CD8-positive, alpha-beta memory T cell (primary cell): ENCODE measurements around the gene PSMC3IP. TPM values are rescaled to one million over a fixed set of nuclear protein-coding genes. Genes with fewer than 3 reads are reported as not detected.
A peak's percentile ranks its signal among the peaks of the same experiment; 100 is the strongest.
"Not testable (repeated sequence)": the region's sequence is repeated elsewhere in the genome, so short reads cannot be mapped to it uniquely, and the experiment has no call there.

Source experiments
- CTCF ChIA-PET: fragments of 350-600 bp; sonication (Branson Sonifier 250); formaldehyde crosslinking; loops from one replicate; lab custom pipeline; 2021; ENCODE audit warnings: antibody characterized with exemption; lab: Charles Lee
- POLR2A ChIA-PET: fragments of 350-600 bp; sonication (Branson Sonifier 250); formaldehyde crosslinking; loops from one replicate; lab custom pipeline; 2021; ENCODE audit warnings: antibody characterized with exemption; lab: Charles Lee
- DNase-seq, 5 donors: peaks; one replicate each; pipeline versions ENCODE4 v3.0.0 to v3.0.0-alpha.2; 2020 to 2022; ENCODE audit warnings: mixed read lengths in 1 of 5
- H3K27ac ChIP-seq: one replicate; pipeline ENCODE4 v1.7.0; 2013; ENCODE audit warnings: low read depth, mild to moderate bottlenecking, low read length, moderate library complexity
- H3K27me3 ChIP-seq: 2 replicates; pipeline ENCODE4 v1.7.0; 2013; ENCODE audit warnings: low read length, mild to moderate bottlenecking; ENCODE audit not compliant: insufficient read depth, poor library complexity, severe bottlenecking
- H3K36me3 ChIP-seq: 2 replicates; pipeline ENCODE4 v1.7.0; 2013; ENCODE audit warnings: mild to moderate bottlenecking, low read length, moderate library complexity; ENCODE audit not compliant: insufficient read depth
- H3K4me1 ChIP-seq: 2 replicates; pipeline ENCODE4 v1.7.0; 2013; ENCODE audit warnings: mild to moderate bottlenecking, low read length, moderate library complexity; ENCODE audit not compliant: insufficient read depth
- H3K4me3 ChIP-seq: 2 replicates; pipeline ENCODE4 v1.7.0; 2013; ENCODE audit warnings: mild to moderate bottlenecking, low read length
- H3K9me3 ChIP-seq: 2 replicates; pipeline ENCODE4 v1.7.0; 2013; ENCODE audit warnings: mild to moderate bottlenecking, low read length
- H3K27ac Mint-ChIP-seq, 8 donors: one replicate each; pipeline ENCODE4 v1.8.0; 2020 to 2021; ENCODE audit warnings: mixed read lengths in 8 of 8, mild to moderate bottlenecking in 6 of 8, inconsistent platforms in 3 of 8, moderate library complexity in 3 of 8
- H3K27me3 Mint-ChIP-seq, 2 donors: one replicate each; pipeline ENCODE4 v1.8.0; 2020 to 2021; ENCODE audit warnings: mixed read lengths in 2 of 2, mild to moderate bottlenecking in 1 of 2, moderate library complexity in 1 of 2
- H3K36me3 Mint-ChIP-seq, 3 donors: one replicate each; pipeline ENCODE4 v1.8.0; 2020 to 2021; ENCODE audit warnings: mixed read lengths in 3 of 3, inconsistent platforms in 1 of 3, mild to moderate bottlenecking in 1 of 3
- H3K4me1 Mint-ChIP-seq, 3 donors: one replicate each; pipeline ENCODE4 v1.8.0; 2020 to 2021; ENCODE audit warnings: mixed read lengths in 3 of 3, inconsistent platforms in 1 of 3, mild to moderate bottlenecking in 1 of 3
- H3K4me3 Mint-ChIP-seq, 7 donors: one replicate each; pipeline ENCODE4 v1.8.0; 2020 to 2021; ENCODE audit warnings: mixed read lengths in 7 of 7, mild to moderate bottlenecking in 6 of 7, moderate library complexity in 4 of 7, inconsistent platforms in 2 of 7
- H3K9me3 Mint-ChIP-seq, 5 donors: one replicate each; pipeline ENCODE4 v1.8.0; 2020 to 2022; ENCODE audit warnings: mixed read lengths in 5 of 5, mild to moderate bottlenecking in 3 of 5, moderate library complexity in 2 of 5, inconsistent platforms in 1 of 5
- polyA plus RNA-seq: library from polyadenylated mRNA; unstranded; fragments of 300-500 nt; fragmentation: Illumina TruSeq; gene quantifications from one replicate; pipeline ENCODE4 v1.2.3, GENCODE V29; 2021
- total RNA-seq, 2 experiments: library from RNA; stranded (reverse); gene quantifications; one replicate each; pipeline ENCODE4 v1.2.3, GENCODE V29; 2021

PSMC3IP gene
- total and polyA plus RNA-seq, 3 experiments from 2014 or later: 0.83 to 36.2 (median 35.9) TPM

DNA sequence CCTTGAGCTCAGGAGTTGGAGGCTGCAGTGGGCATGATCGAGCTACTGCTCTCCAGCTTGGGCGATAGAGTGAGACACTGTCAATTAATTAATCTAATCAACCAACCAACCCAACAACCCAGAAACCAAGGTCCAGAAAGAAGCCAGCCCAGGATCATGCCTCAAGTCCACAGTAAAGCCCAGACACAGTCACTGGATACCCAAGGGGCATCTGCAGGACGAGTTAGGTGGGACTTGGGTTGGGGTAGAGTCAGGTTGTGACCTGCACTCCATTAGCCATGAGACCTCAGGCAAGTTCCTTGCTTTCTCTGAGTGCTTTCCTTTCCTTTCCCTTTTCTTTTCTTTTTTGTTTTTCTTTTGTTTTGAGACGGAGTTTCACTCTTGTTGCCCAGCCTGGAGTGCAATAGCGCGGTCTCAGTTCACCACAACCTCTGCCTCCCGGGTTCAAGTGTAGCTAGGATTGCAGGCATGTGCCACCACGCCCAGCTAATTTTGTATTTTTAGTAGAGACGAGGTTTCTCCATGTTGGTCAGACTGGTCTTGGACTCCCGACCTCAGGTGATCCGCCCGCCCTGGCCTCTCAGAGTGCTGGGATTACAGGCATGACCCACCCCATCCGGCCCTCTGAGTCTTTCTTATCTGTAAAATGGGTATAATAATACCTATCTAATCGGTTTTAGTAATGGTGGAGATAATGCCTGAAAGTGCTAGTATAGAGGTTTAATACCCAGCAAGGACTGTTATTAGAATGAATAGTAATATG is 28.4 kb downstream of the PSMC3IP start:
- peaks cover 10 to 35% (median 14%) of the 10 kb centered on the region in 3 donors for H3K4me1 Mint-ChIP-seq
- H3K27me3 Mint-ChIP-seq: no peaks in the 10 kb centered on the region
- no peak overlapping the region for H3K4me3 ChIP-seq
- H3K4me1 ChIP-seq: peaks cover 5% of the 10 kb centered on the region
- POLR2A ChIA-PET: interaction anchor here (1.1 to 1.6 kb wide), 2 partner anchors 12 to 19 kb away, joined by 3 read pairs; no protein-coding TSS in a partner anchor
- H3K27ac ChIP-seq: no peak overlapping the region
- CTCF ChIA-PET: interaction anchor here (0.7 to 3.1 kb wide), 13 partner anchors 13 to 275 kb away, joined by 3 to 10 read pairs (median 4); partner anchors contain the start of genes BECN1, NAGLU, RETREG3 and TUBG1
- no peak for DNase-seq
- H3K9me3 Mint-ChIP-seq: no peaks in the 10 kb centered on the region
- H3K4me3 Mint-ChIP-seq: peak overlapping the region in 4 of 7 donors; percentile 13 to 62 (median 42)
- H3K36me3 ChIP-seq: no peaks in the 10 kb centered on the region
- peaks cover 0 to 3% (median 0%) of the 10 kb centered on the region in 3 donors for H3K36me3 Mint-ChIP-seq
- H3K9me3 ChIP-seq: no peaks in the 10 kb centered on the region
- no peaks in the 10 kb centered on the region for H3K27me3 ChIP-seq
- no peak overlapping the region for H3K27ac Mint-ChIP-seq

DNA sequence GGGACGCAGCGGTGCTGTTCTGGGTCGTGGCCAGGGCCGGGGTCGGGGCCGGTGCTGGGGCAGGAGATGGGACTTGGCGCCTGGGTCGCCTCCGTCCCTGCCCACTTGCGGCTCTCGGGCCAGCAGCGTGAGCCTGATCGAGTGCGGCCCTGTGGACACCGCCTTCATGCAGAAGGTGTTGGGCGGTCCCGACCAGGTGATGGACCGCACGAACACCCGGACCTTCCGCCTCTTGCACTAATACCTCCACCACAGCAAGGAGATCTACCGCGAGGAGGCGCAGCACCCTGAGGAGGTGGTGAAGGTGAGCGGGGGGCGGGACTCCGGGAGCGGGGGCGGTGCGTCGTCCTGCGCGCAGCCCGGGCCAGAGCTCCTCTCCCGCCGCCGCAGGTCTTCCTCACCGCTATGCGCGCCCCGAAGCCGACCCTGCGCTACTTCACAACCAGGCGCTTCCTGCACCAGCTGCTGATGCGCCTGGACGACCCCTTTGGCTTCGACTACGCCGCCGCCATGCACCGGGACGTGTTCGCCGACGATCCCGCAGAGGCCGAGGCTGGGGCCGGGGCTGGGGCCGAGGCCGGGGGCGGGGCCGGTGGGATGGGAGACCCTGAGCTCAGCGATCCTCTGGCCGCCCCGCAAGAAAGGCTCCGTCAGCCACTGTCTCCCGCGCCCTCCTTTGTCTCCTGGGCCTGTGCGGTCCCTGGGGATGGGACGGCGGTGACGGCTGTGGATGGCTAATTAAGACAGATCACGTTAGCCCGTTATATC is 29.3 kb downstream of the PSMC3IP start:
- no peaks in the 10 kb centered on the region for H3K27me3 Mint-ChIP-seq

DNA sequence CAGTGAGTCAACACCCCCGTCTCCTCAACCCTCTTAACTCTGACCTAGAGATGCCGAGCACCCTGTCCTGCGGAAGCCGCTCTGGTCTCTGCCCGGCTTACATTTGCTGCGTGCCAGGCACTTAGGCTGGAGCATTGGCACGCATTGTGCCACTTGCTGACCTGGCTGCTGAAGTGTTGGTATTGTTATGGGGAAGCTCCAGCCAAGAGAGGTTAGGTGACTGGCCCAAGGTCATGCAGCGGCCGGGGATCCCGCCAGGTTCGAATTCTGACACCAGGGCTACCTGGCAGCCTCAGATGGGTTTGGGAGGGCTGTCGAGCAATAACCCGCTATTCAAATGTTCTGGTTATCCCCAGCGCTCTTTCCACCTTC is 29.8 kb downstream of the PSMC3IP start:
- Mint-ChIP-seq H3K9me3 (no peaks in the 10 kb centered on the region), H3K4me1 (peaks cover 10 to 22% (median 14%) of the 10 kb centered on the region in 3 donors), H3K27me3 (no peaks in the 10 kb centered on the region), H3K36me3 (peaks cover 0 to 5% (median 0%) of the 10 kb centered on the region in 3 donors), H3K4me3 (peak overlapping the region in 1 of 7 donors; percentile 15), H3K27ac (no peak overlapping the region)
- no peak for DNase-seq
- POLR2A ChIA-PET: interaction anchor here (0.7 to 1.6 kb wide), 5 partner anchors 11 to 62 kb away, joined by 3 to 4 read pairs (median 3); partner anchors contain the start of genes NAGLU, PSMC3IP, RETREG3 and TUBG1
- CTCF ChIA-PET: interaction anchor here (1.2 to 3.1 kb wide), 4 partner anchors 12 to 276 kb away, joined by 4 to 10 read pairs (median 6); partner anchors contain the start of genes BECN1 and NAGLU
- peaks cover 5% of the 10 kb centered on the region for H3K4me1 ChIP-seq
- no peaks in the 10 kb centered on the region for H3K27me3 ChIP-seq
- no peak overlapping the region for H3K27ac ChIP-seq
- no peaks in the 10 kb centered on the region for H3K9me3 ChIP-seq
- no peaks in the 10 kb centered on the region for H3K36me3 ChIP-seq
- H3K4me3 ChIP-seq: no peak overlapping the region

More for the DNA sequence above, 29.3 kb downstream of the PSMC3IP start:
- H3K4me1 ChIP-seq: peaks cover 5% of the 10 kb centered on the region
- Mint-ChIP-seq H3K4me1 (peaks cover 10 to 25% (median 14%) of the 10 kb centered on the region in 3 donors), H3K9me3 (no peaks in the 10 kb centered on the region), H3K27ac (no peak overlapping the region), H3K4me3 (peak overlapping the region in 4 of 7 donors; percentile 22 to 59 (median 43)), H3K36me3 (peaks cover 0 to 5% (median 0%) of the 10 kb centered on the region in 3 donors)
- H3K4me3 ChIP-seq: no peak overlapping the region
- no peak overlapping the region for H3K27ac ChIP-seq
- H3K27me3 ChIP-seq: no peaks in the 10 kb centered on the region
- peak; percentile 57 to 83 (median 69) for DNase-seq
- no peaks in the 10 kb centered on the region for H3K36me3 ChIP-seq
- ChIA-PET CTCF (interaction anchor here (0.7 to 3.1 kb wide), 13 partner anchors 12 to 276 kb away, joined by 3 to 10 read pairs (median 4); partner anchors contain the start of genes BECN1, NAGLU, RETREG3 and TUBG1), POLR2A (interaction anchor here (0.6 to 1.6 kb wide), 7 partner anchors 11 to 497 kb away, joined by 3 to 4 read pairs (median 3); partner anchors contain the start of genes NAGLU, PSMC3IP, RETREG3 and TUBG1)
- no peaks in the 10 kb centered on the region for H3K9me3 ChIP-seq

DNA sequence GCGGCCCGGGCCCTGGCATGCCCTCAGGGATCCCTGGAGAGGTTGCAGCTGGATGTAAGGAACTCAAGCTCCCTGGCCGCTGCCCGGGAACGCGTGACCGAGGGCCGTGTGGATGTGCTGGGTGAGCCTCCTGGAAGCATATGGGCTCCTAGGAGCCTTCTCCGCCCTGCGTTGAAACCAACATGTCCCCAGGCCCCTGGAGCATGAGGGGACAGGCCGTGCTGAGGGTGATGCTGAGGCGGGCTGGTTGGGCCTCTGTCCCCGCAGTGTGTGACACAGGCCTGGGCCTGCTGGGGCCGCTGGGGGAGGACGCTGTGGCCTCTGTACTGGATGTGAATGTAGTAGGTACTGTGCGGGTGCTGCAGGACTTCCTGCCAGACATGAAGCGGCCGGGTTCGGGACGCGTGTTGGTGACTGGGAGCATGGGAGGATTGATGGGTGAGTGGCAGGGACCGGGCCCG is 30.5 kb downstream of the PSMC3IP start:
- H3K27me3 Mint-ChIP-seq: no peaks in the 10 kb centered on the region
- no peaks in the 10 kb centered on the region for H3K9me3 Mint-ChIP-seq
- Histone ChIP-seq H3K4me1 (peaks cover 5% of the 10 kb centered on the region), H3K4me3 (no peak overlapping the region), H3K27ac (no peak overlapping the region), H3K9me3 (no peaks in the 10 kb centered on the region), H3K27me3 (no peaks in the 10 kb centered on the region), H3K36me3 (no peaks in the 10 kb centered on the region)
- CTCF ChIA-PET: interaction anchor here (3.1 kb wide), 1 partner anchor 32 kb away, joined by 10 read pairs; no protein-coding TSS in a partner anchor
- peak overlapping the region in 1 of 7 donors; percentile 50 for H3K4me3 Mint-ChIP-seq
- peaks cover 0 to 5% (median 0%) of the 10 kb centered on the region in 3 donors for H3K36me3 Mint-ChIP-seq
- POLR2A ChIA-PET: interaction anchor here (1.0 to 1.4 kb wide), 2 partner anchors 11 to 17 kb away, joined by 3 read pairs; partner anchors contain the start of gene NAGLU
- H3K4me1 Mint-ChIP-seq: peaks cover 10 to 16% (median 14%) of the 10 kb centered on the region in 3 donors
- DNase-seq: no peak
- no peak overlapping the region for H3K27ac Mint-ChIP-seq

DNA sequence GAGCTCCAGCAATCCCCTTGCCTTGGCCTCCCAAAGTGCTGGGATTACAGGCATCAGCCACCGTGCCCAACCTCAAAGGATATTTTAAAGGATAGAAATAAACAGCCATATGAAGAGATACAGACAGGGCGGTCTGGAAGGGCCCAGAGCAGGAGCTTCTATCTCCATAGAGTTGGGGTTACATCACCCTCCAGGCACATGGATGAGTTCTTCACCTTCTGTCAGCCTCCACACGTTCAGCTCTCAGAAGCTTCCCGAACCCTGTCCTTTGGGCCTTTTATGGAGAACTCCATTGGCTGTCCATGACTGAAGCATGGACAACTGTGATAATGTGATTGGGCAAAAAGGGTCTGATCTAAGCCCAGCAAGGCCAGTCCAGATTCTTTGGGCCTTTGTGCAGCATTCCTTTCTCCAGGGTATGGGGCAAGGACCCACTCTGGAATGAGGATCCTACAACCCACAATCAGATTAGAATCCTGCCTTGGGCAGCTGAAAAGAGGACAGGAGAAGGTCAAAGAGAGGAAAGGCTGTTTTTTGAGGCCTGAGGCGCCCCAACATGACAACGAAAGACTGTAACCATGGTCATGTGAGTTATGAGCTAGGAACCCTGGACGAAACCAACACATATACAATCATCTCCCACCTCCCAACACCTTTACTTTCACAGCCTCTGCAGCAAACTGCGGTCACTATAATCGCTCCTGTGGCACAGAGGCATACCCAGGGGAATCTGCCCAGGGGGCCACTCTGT is 31.6 kb downstream of the PSMC3IP start:
- H3K4me3 ChIP-seq, H3K27ac ChIP-seq, H3K4me3 Mint-ChIP-seq, H3K27me3 ChIP-seq, H3K36me3 Mint-ChIP-seq, CTCF ChIA-PET, H3K36me3 ChIP-seq, H3K27me3 Mint-ChIP-seq, H3K9me3 ChIP-seq, H3K9me3 Mint-ChIP-seq, DNase-seq: not testable (repeated sequence)
- H3K4me1 ChIP-seq: peaks cover 15% of the 10 kb centered on the region
- peaks cover 14 to 20% (median 19%) of the 10 kb centered on the region in 3 donors for H3K4me1 Mint-ChIP-seq
- peak overlapping the region in 2 of 8 donors; percentile 15 to 74 for H3K27ac Mint-ChIP-seq
- POLR2A ChIA-PET: interaction anchor here (1.0 to 1.4 kb wide), 2 partner anchors 10 to 16 kb away, joined by 3 read pairs; partner anchors contain the start of gene NAGLU

DNA sequence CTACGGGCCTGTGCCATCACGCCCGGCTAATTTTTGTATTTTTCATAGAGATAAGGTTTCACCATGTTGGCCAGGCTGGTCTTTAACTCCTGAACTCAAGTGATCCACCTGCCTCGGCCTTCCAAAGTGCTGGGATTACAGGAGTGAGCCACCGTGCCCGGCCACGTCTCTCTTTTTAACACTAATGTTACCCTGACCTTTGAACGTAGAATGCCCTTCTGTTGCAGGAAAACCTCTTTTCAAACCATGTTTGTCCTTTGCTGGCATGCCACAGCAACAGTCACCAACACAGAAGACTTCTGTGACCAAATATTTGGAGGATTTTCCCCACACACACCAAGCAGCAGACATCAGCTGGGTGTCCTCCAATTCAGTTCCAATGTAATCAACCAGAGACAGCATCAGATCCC is 32.6 kb downstream of the PSMC3IP start:
- Histone ChIP-seq H3K36me3 (no peaks in the 10 kb centered on the region), H3K9me3 (no peaks in the 10 kb centered on the region), H3K27me3 (no peaks in the 10 kb centered on the region), H3K4me1 (peaks cover 20% of the 10 kb centered on the region), H3K27ac (no peak overlapping the region), H3K4me3 (no peak overlapping the region)
- CTCF ChIA-PET: no interaction called here
- no peak overlapping the region for H3K4me3 Mint-ChIP-seq
- H3K27ac Mint-ChIP-seq: peak overlapping the region in 1 of 8 donors; percentile 12
- no peaks in the 10 kb centered on the region for H3K27me3 Mint-ChIP-seq
- H3K4me1 Mint-ChIP-seq: peaks cover 18 to 25% (median 24%) of the 10 kb centered on the region in 3 donors
- no peaks in the 10 kb centered on the region for H3K9me3 Mint-ChIP-seq
- H3K36me3 Mint-ChIP-seq: peaks cover 0 to 7% (median 0%) of the 10 kb centered on the region in 3 donors
- POLR2A ChIA-PET: no interaction called here
- no peak for DNase-seq
